Aorta (tissue), 5 donors: ENCODE data around the gene SMARCA2. TPM values are rescaled to one million over a fixed set of nuclear protein-coding genes. Genes with fewer than 3 reads are reported as not detected.

ENCODE experiments used
- ATAC-seq: fragments of 200-7000 bp; cut with Tn5 transposase; one replicate; pipeline ENCODE4 v1.9.1; 2022; ENCODE audit warnings: moderate library complexity; ENCODE audit not compliant: low FRiP score
- DNase-seq, 2 donors: peaks; one replicate each; pipeline ENCODE4 v3.0.0-alpha.2; 2020
- H3K27ac ChIP-seq, 2 donors: one replicate each; pipeline ENCODE4 v1.5.1; 2013; ENCODE audit warnings: low read length in 2 of 2, mild to moderate bottlenecking in 2 of 2, moderate library complexity in 2 of 2, control low read depth in 1 of 2, inconsistent platforms in 1 of 2, low read depth in 1 of 2
- H3K27me3 ChIP-seq, 2 donors: one replicate each; pipeline ENCODE4 v1.6.1; 2013; ENCODE audit warnings: control low read depth in 1 of 2, low read length in 1 of 2, mild to moderate bottlenecking in 1 of 2, moderate library complexity in 1 of 2; ENCODE audit not compliant: insufficient read depth in 2 of 2, control insufficient read depth in 1 of 2
- H3K36me3 ChIP-seq, 2 donors: one replicate each; pipeline ENCODE4 v1.6.1; 2013; ENCODE audit warnings: control low read depth in 1 of 2, low read length in 1 of 2, mild to moderate bottlenecking in 1 of 2; ENCODE audit not compliant: insufficient read depth in 2 of 2, control insufficient read depth in 1 of 2
- H3K4me1 ChIP-seq, 2 donors: one replicate each; pipeline ENCODE4 v1.6.1; 2013; ENCODE audit warnings: low read length in 2 of 2, control low read depth in 1 of 2, mild to moderate bottlenecking in 1 of 2, moderate library complexity in 1 of 2; ENCODE audit not compliant: insufficient read depth in 2 of 2, control insufficient read depth in 1 of 2
- H3K4me3 ChIP-seq, 2 donors: one replicate each; pipeline ENCODE4 v1.5.1; 2013; ENCODE audit warnings: low read length in 2 of 2, control low read depth in 1 of 2, mild to moderate bottlenecking in 1 of 2
- H3K9me3 ChIP-seq: one replicate; pipeline ENCODE4 v1.6.1; 2013; ENCODE audit warnings: mild to moderate bottlenecking, low read length; ENCODE audit not compliant: control insufficient read depth
- WGBS, 2 donors: extraction: QIAGEN DNeasy Blood & Tissue Kit; methylation state at CpG; one replicate each; pipeline ENCODE4 v1.1.7; 2013; 5-methylcytosine and 5-hydroxymethylcytosine counted together
- intact Hi-C, 2 donors: fragments of 100-400 bp; cut with DNase I; formaldehyde crosslinking; loops; one replicate each; pipeline versions ENCODE4 v1.14.2 to v1.15.0; 2022
- polyA plus RNA-seq, 2 donors: library from polyadenylated mRNA; stranded (reverse); fragments of 200-250 nt; gene quantifications; one replicate each; pipeline ENCODE4 v1.2.3, GENCODE V29; 2013
- total RNA-seq, 2 donors: library from RNA; stranded (reverse); fragmentation: NEBNext Ultra II Directional; extraction: Animal tissue kit (Norgen Biotek cat#: 25700); gene quantifications; one replicate each; pipeline ENCODE4 v1.2.1, GENCODE V29; 2021
- donor health status: healthy with polysubstance abuse.
- donor health status: Bipolar disorder and iron deficiency.
- donor health status: DM: no; HTN: no; CAD: no.
- donor health status: DM: no; HTN: no; CAD: no.
- donor health status: DM: yes; HTN: yes; CAD: no.

The SMARCA2 gene
- total and polyA plus RNA-seq, 4 donors, result 61.7 to 265 (median 145) TPM

GRCh38 chr9:2086116-2086515 is 71.0 kb downstream of the SMARCA2 start:
- Histone ChIP-seq H3K36me3 (peaks cover 3 to 6% of the 10 kb centered on the region in 2 donors), H3K27ac (peak overlapping the region in 1 of 2 donors; percentile 82), H3K4me3 (no peak overlapping the region), H3K4me1 (peaks cover 2% of the 10 kb centered on the region in 2 donors), H3K9me3 (no peaks in the 10 kb centered on the region), H3K27me3 (no peaks in the 10 kb centered on the region)
- WGBS, 2 donors, result 21 to 27% methylated on average over 5 of the region's 5 CpGs
- intact Hi-C loops, result no loop called here
- DNase-seq (no peak), ATAC-seq (no peak)

DNA sequence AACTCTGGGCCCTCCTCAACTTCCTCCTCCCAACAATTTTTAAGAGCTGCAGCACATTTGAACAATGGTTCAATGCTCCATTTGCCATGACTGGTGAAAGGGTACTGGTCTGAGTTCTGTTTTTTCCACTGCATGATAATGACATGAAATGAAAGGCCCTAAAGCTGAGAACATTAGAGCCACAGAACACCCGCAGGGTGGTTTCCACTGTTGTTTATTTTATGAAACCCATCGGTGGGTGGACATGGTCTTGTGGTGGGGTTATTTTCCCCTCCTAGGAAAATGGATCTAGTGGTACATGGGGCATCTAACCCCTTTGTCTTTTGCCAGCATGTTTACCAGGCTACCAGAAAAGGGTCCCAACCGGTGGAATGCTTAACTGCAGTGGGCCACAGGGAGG is 71.8 kb downstream of the SMARCA2 start:
- Histone ChIP-seq H3K27ac (peak overlapping the region in 1 of 2 donors; percentile 8), H3K4me1 (peaks cover 2% of the 10 kb centered on the region in 2 donors), H3K4me3 (no peak overlapping the region), H3K36me3 (peaks cover 3 to 6% of the 10 kb centered on the region in 2 donors), H3K27me3 (no peaks in the 10 kb centered on the region), H3K9me3 (no peaks in the 10 kb centered on the region)
- WGBS, 2 donors, result 94 to 99% methylated on average over 3 of the region's 3 CpGs
- ATAC-seq (no peak), DNase-seq (no peak)
- intact Hi-C loops, result no loop called here

GRCh38 chr9:2087500-2088313 is 72.6 kb downstream of the SMARCA2 start:
- no peaks in the 10 kb centered on the region for H3K27me3 ChIP-seq
- no peak for DNase-seq
- H3K4me1 ChIP-seq, result peaks cover 2% of the 10 kb centered on the region in 2 donors
- H3K36me3 ChIP-seq, result peaks cover 3 to 6% of the 10 kb centered on the region in 2 donors
- no peak overlapping the region for H3K27ac ChIP-seq
- no peak for ATAC-seq
- 83% methylated on average over 6 of the region's 6 CpGs for WGBS, 2 donors
- intact Hi-C loops, result no loop called here
- no peak overlapping the region for H3K4me3 ChIP-seq
- H3K9me3 ChIP-seq, result no peaks in the 10 kb centered on the region

DNA sequence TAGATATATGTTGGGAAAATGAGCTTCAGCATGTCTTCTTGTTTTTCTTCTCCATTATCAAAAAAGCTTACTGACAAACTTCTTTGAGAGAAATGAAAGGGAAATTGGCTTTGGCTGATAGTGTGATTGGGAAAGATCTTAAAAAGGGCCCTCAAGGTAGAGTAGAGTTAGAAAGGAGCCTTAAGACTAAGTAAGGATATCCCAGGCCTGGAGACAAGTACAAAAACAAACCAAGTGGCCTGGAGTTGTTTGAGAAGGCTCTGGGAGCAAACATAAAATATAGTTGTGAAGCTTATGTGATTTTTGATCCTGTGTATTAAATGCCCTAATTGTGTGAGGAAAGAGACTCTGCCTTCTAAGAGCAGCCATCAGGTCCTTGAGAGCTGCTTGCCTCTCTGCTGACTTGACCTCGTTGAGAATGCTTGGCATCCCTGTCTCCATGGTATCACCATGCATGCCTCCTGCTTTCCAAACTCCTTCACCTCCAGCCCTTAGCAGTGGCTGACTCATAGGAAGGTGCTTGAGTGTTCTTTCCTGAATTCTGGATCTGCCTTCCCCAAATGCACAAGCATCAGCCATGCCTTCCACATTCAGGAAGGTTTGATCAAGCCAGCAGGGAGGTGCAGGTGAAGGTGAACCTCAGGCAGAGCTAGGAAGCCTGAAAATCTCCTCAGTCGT is 78.9 kb downstream of the SMARCA2 start:
- WGBS, 2 donors, result 5 to 16% methylated on average over 2 of the region's 2 CpGs

GRCh38 chr9:2096376-2096970 is 81.3 kb downstream of the SMARCA2 start:
- Histone ChIP-seq H3K36me3 (peaks cover 2 to 8% of the 10 kb centered on the region in 2 donors), H3K27me3 (no peaks in the 10 kb centered on the region), H3K4me3 (no peak overlapping the region), H3K27ac (no peak overlapping the region), H3K9me3 (no peaks in the 10 kb centered on the region), H3K4me1 (no peaks in the 10 kb centered on the region)
- 85 to 88% methylated on average over 6 of the region's 6 CpGs for WGBS, 2 donors
- ATAC-seq (no peak), DNase-seq (no peak)
- intact Hi-C loops, result no loop called here

More for the DNA sequence above, 78.9 kb downstream of the SMARCA2 start:
- Histone ChIP-seq H3K9me3 (no peaks in the 10 kb centered on the region), H3K4me1 (no peaks in the 10 kb centered on the region), H3K27ac (peak overlapping the region in 1 of 2 donors; percentile 21), H3K27me3 (no peaks in the 10 kb centered on the region), H3K4me3 (no peak overlapping the region), H3K36me3 (peaks cover 2% of the 10 kb centered on the region in 2 donors)
- ATAC-seq (peak; percentile 73), DNase-seq (peak in 1 of 2 donors; percentile 48)
- intact Hi-C loops, result no loop called here

DNA sequence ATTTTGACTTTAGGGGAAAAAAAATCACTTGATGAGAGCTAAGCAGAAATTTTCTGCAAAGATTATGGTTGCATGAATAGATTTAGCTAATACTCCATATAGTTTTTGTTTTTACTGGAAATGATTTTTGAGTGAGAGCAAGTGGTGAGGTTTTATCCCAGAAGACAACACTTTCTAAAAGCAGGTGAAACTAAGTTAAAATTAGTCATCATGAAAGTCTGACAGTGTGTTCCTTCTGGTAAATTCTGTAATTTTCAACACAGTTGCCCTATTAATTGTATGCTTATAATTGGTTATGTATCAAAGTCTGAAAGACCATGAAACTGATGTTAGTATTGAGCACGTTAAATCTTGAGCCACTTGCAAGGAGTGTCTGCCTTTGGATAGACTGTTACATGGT is 91.5 kb downstream of the SMARCA2 start:
- Histone ChIP-seq H3K4me3 (no peak overlapping the region), H3K4me1 (no peaks in the 10 kb centered on the region), H3K27me3 (no peaks in the 10 kb centered on the region), H3K36me3 (peaks cover 10% of the 10 kb centered on the region in 2 donors), H3K9me3 (no peaks in the 10 kb centered on the region), H3K27ac (no peak overlapping the region)
- intact Hi-C loops, result no loop called here
- DNase-seq (no peak), ATAC-seq (no peak)
- whole genome bisulfite sequencing, 2 donors, result 89 to 92% methylated on average over 1 of the region's 1 CpG

- no peaks in the 10 kb centered on the region for H3K27me3 ChIP-seq
- DNase-seq, result no peak
- ATAC-seq, result no peak
- H3K4me1 ChIP-seq, result no peaks in the 10 kb centered on the region
- H3K4me3 ChIP-seq, result no peak overlapping the region
- 77 to 78% methylated on average over 5 of the region's 5 CpGs for WGBS, 2 donors
- no peaks in the 10 kb centered on the region for H3K9me3 ChIP-seq
- peaks cover 8 to 9% of the 10 kb centered on the region in 2 donors for H3K36me3 ChIP-seq
- no peak overlapping the region for H3K27ac ChIP-seq
- intact Hi-C loops, result no loop called here
Measured at GRCh38 chr9:2107906-2108451, 92.8 kb downstream of the SMARCA2 start.

DNA sequence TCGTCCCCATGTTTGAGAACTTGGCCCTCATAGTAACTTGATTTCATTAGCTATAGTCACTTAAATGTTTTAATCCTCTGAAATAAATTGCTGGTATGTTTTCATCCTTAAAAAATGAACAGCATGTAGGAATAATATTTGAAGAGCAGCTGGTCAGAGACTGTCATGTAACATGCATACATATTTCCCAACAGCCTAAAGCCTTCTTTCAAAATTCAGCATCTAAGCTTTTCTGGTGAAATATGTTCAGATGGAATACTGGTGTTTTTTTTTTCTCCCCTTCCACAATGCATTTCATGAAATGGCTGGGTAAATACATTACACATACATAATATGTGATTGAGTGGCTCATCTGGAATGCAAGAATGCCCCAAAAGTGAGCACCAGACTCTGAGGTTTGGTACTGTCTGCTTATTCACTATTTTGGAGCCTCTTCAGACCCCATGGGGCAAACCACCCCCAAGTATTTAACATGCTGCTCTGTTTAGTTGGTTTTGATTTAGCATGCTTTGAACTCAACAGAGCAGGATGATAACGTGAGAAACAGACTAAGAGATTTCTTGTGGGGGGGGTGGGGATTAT is 94.0 kb downstream of the SMARCA2 start:
- Histone ChIP-seq H3K36me3 (peaks cover 7 to 11% of the 10 kb centered on the region in 2 donors), H3K27me3 (no peaks in the 10 kb centered on the region), H3K27ac (no peak overlapping the region), H3K4me3 (no peak overlapping the region), H3K9me3 (no peaks in the 10 kb centered on the region), H3K4me1 (no peaks in the 10 kb centered on the region)
- ATAC-seq (no peak), DNase-seq (no peak)
- intact Hi-C loops, result no loop called here
- whole genome bisulfite sequencing, 2 donors, result 9 to 17% methylated on average over 2 of the region's 2 CpGs
